LoVo (cell line): ENCODE data around the gene CMTM1.

Source experiments
- DNase-seq: peaks from one replicate; pipeline ENCODE4 v3.0.0-alpha.2; 2016; ENCODE audit warnings: low spot score

Gene CMTM1

GRCh38 chr16:66539623-66540469, 26.4 kb upstream of the CMTM1 start:
- DNase-seq = no peak

- DNase-seq = no peak
Observed at GRCh38 chr16:66541388-66542355, 24.6 kb upstream of the CMTM1 start.

- DNase-seq = no peak
Observed at GRCh38 chr16:66542396-66542795, 23.8 kb upstream of the CMTM1 start.

- no peak for DNase-seq
Observed at GRCh38 chr16:66543541-66543940, 22.7 kb upstream of the CMTM1 start.

GRCh38 chr16:66544016-66544757, 22.1 kb upstream of the CMTM1 start:
- no peak for DNase-seq

DNA sequence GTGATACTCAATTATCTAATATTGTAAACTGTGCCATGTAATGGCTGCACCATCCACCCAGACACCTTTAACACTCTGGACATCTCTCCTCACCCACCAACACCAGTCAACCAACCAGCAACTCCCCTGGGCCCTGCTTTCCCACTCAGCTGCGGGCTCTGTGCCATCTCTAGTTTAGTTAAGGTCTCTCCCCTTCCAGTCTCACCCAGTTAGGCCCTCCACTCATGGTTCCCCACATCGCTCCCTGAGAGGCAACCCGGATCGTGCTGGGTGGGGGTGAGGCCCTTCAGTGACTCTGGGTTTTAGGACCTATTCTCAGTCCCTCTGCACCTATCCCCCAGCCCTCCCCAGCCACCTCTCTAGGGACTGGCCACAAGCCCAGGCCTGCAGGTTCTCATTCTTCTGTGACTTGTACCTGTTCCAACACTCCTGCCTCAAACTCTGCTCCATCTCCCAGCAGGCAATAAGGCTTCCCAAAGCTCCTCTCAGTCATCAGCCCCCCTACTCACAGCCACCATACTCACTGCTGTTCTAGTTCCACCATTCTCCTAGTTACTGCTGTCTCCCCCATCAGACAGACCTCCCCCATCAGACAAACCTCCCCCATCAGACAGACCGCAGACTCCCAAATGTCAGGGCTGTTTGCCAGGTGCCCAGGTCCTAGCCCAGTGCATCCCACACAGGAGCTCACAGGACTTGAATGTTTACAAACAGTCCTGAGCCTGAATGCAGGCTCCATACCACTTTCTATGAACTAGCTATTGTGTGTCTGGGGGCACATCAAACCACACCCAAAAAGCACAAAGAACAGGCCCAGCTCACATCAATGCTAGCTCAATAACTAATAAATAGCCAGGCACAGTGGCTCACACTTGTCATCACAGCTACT, 18.9 kb upstream of the CMTM1 start:
- DNase-seq = no peak

DNA sequence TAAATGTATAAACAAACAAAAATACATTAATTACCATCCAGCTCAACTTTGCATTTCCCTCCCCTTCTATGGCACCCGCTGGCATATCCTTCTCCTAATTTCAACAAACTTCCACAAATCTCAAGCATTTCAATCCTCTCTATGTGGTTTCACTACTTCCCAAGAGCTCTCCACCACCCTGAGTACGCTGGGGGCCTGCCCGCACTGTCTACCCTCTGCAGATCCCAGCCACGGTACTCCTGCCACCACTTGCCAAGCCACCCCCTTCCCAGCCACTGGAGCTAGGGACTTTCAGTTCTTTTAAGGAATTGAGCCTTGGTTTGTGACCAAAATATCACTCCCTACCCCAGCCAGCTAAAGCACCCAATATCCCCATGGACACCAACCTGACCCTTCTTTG, 18.2 kb upstream of the CMTM1 start:
- no peak for DNase-seq

DNA sequence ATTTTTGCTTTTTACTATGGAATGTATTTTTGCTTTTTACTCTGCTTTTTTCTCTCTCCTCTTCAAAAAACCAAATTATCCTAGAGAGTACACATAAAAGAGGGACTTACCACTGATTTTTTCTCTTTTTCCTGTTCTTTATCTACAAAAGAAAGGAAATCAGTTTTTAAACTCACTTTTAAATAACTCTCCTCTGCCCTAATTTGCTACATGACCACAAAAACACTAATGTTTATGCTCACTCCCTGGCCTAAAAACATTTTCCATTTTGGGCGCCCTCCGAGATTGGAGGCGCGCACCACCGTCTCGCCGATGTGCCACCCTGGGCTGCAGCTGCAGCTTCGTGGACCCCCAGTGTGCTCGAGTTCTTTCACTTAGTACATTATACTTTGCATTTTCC, 17.4 kb upstream of the CMTM1 start:
- DNase-seq = no peak

- no peak for DNase-seq
Observed at GRCh38 chr16:66549284-66550131, 16.7 kb upstream of the CMTM1 start, which contains the start of gene TK2. TSS of gene TK2 (minus strand) at chr16:66550122. CDS start at chr16:66550061, 61 bp downstream.

GRCh38 chr16:66551348-66551759, 14.9 kb upstream of the CMTM1 start:
- DNase-seq = peak; percentile 72

GRCh38 chr16:66551788-66552285, 14.4 kb upstream of the CMTM1 start:
- DNase-seq = no peak

DNA sequence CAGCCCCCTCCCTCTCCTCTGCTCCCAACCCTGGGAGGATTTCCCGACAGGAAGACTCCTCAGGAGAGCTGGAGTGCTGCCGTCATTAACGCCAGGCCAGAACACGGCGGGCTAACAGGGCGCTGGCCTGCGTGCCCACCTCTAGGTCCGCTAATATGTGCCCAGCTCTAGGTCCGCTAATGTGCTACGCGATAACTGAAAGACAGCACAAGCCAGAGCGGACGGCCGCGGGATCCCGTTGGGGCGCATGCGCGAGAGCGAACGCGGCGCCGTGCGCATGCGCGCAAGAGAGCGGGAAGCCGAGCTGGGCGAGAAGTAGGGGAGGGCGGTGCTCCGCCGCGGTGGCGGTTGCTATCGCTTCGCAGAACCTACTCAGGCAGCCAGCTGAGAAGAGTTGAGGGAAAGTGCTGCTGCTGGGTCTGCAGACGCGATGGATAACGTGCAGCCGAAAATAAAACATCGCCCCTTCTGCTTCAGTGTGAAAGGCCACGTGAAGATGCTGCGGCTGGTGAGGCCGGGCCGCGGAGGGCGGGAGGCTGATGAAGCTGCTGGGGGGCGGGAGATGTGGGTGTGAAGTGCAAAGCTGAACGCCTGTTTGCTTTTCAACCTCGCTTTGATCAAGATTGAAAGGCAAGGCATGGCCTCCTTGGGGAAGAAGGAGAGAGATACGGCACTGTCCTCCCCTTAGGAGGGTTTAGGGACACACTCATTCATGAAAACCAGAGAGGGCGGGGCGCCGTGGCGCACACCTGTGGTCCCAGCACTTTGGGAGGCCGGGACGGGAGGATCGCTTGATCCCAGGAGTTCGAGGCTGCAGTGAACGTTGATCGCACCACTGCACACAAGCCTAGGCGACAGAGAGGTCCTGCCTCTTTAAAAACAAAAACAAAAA, 13.7 kb upstream of the CMTM1 start, which contains the start of gene CKLF:
Gene CKLF, plus strand, starts transcription at position 291 of the 892 bp plus-strand sequence. Its CDS starts 140 bp downstream, at position 431.
- peak; percentile 94 for DNase-seq

- peak; percentile 24 for DNase-seq
Observed at GRCh38 chr16:66553223-66553622, 13.0 kb upstream of the CMTM1 start.

- DNase-seq = no peak
Observed at GRCh38 chr16:66554021-66554420, 12.2 kb upstream of the CMTM1 start.

GRCh38 chr16:66554495-66554894, 11.7 kb upstream of the CMTM1 start:
- DNase-seq = no peak

- no peak for DNase-seq
Observed at GRCh38 chr16:66560107-66560506, 6.1 kb upstream of the CMTM1 start.

- DNase-seq = no peak
Observed at GRCh38 chr16:66561381-66562080, 4.7 kb upstream of the CMTM1 start.

GRCh38 chr16:66562409-66562808, 3.8 kb upstream of the CMTM1 start:
- no peak for DNase-seq
